ENCODE data around the gene TSR3.

TSR3 gene

GRCh38 chr16:1338855-1339675, 12.6 kb downstream of the TSR3 start:
- Histone ChIP-seq H3K4me3 (ENCODE audit: low read depth in 1 of 5, low read length in 5 of 5) (no peak overlapping the region), H3K9ac (ENCODE audit: low read length in 5 of 5) (no peak overlapping the region), H3K4me1 (ENCODE audit: control insufficient read depth in 5 of 5, insufficient read depth in 5 of 5, low read length in 5 of 5) (peaks cover 0 to 22% (median 13%) of the 10 kb centered on the region in 5 donors), H3K27ac (ENCODE audit: low read depth, low read length) (no peak overlapping the region), H3K36me3 (ENCODE audit: control insufficient read depth in 5 of 5, insufficient read depth in 5 of 5, low read length in 5 of 5) (peaks cover 0 to 16% (median 3%) of the 10 kb centered on the region in 5 donors), H3K27me3 (ENCODE audit: control insufficient read depth in 5 of 5, insufficient read depth in 4 of 5, low read length in 5 of 5) (peaks cover 17 to 45% (median 31%) of the 10 kb centered on the region in 5 donors), H3K9me3 (ENCODE audit: control insufficient read depth in 5 of 5, low read length in 5 of 5) (no peaks in the 10 kb centered on the region)

GRCh38 chr16:1338119-1338730, 13.5 kb downstream of the TSR3 start:
- Histone ChIP-seq H3K4me3 (ENCODE audit: low read depth in 1 of 5, low read length in 5 of 5) (no peak overlapping the region), H3K27ac (ENCODE audit: low read depth, low read length) (no peak overlapping the region), H3K9ac (ENCODE audit: low read length in 5 of 5) (no peak overlapping the region), H3K9me3 (ENCODE audit: control insufficient read depth in 5 of 5, low read length in 5 of 5) (no peaks in the 10 kb centered on the region), H3K27me3 (ENCODE audit: control insufficient read depth in 5 of 5, insufficient read depth in 4 of 5, low read length in 5 of 5) (peaks cover 17 to 48% (median 32%) of the 10 kb centered on the region in 5 donors), H3K36me3 (ENCODE audit: control insufficient read depth in 5 of 5, insufficient read depth in 5 of 5, low read length in 5 of 5) (peaks cover 0 to 16% (median 3%) of the 10 kb centered on the region in 5 donors), H3K4me1 (ENCODE audit: control insufficient read depth in 5 of 5, insufficient read depth in 5 of 5, low read length in 5 of 5) (peaks cover 0 to 24% (median 13%) of the 10 kb centered on the region in 5 donors)

GRCh38 chr16:1337486-1337885, 14.2 kb downstream of the TSR3 start:
- H3K4me3 ChIP-seq (ENCODE audit: low read depth in 1 of 5, low read length in 5 of 5): no peak overlapping the region
- no peak overlapping the region for H3K9ac ChIP-seq (ENCODE audit: low read length in 5 of 5)
- peaks cover 18 to 53% (median 39%) of the 10 kb centered on the region in 5 donors for H3K27me3 ChIP-seq (ENCODE audit: control insufficient read depth in 5 of 5, insufficient read depth in 4 of 5, low read length in 5 of 5)
- peaks cover 0 to 24% (median 18%) of the 10 kb centered on the region in 5 donors for H3K4me1 ChIP-seq (ENCODE audit: control insufficient read depth in 5 of 5, insufficient read depth in 5 of 5, low read length in 5 of 5)
- peaks cover 0 to 16% (median 3%) of the 10 kb centered on the region in 5 donors for H3K36me3 ChIP-seq (ENCODE audit: control insufficient read depth in 5 of 5, insufficient read depth in 5 of 5, low read length in 5 of 5)
- H3K27ac ChIP-seq (ENCODE audit: low read depth, low read length): no peak overlapping the region
- H3K9me3 ChIP-seq (ENCODE audit: control insufficient read depth in 5 of 5, low read length in 5 of 5): no peaks in the 10 kb centered on the region

GRCh38 chr16:1336619-1337018, 15.1 kb downstream of the TSR3 start:
- H3K9ac ChIP-seq (ENCODE audit: low read length in 5 of 5): no peak overlapping the region
- peaks cover 27 to 62% (median 46%) of the 10 kb centered on the region in 5 donors for H3K27me3 ChIP-seq (ENCODE audit: control insufficient read depth in 5 of 5, insufficient read depth in 4 of 5, low read length in 5 of 5)
- H3K4me3 ChIP-seq (ENCODE audit: low read depth in 1 of 5, low read length in 5 of 5): no peak overlapping the region
- peaks cover 0 to 30% (median 24%) of the 10 kb centered on the region in 5 donors for H3K4me1 ChIP-seq (ENCODE audit: control insufficient read depth in 5 of 5, insufficient read depth in 5 of 5, low read length in 5 of 5)
- H3K9me3 ChIP-seq (ENCODE audit: control insufficient read depth in 5 of 5, low read length in 5 of 5): no peaks in the 10 kb centered on the region
- H3K27ac ChIP-seq (ENCODE audit: low read depth, low read length): no peak overlapping the region
- peaks cover 0 to 13% (median 3%) of the 10 kb centered on the region in 5 donors for H3K36me3 ChIP-seq (ENCODE audit: control insufficient read depth in 5 of 5, insufficient read depth in 5 of 5, low read length in 5 of 5)

- H3K4me1 ChIP-seq (ENCODE audit: control insufficient read depth in 5 of 5, insufficient read depth in 5 of 5, low read length in 5 of 5): peaks cover 0 to 36% (median 30%) of the 10 kb centered on the region in 5 donors
- H3K9ac ChIP-seq (ENCODE audit: low read length in 5 of 5): no peak overlapping the region
- H3K9me3 ChIP-seq (ENCODE audit: control insufficient read depth in 5 of 5, low read length in 5 of 5): no peaks in the 10 kb centered on the region
- H3K36me3 ChIP-seq (ENCODE audit: control insufficient read depth in 5 of 5, insufficient read depth in 5 of 5, low read length in 5 of 5): peaks cover 0 to 12% (median 3%) of the 10 kb centered on the region in 5 donors
- no peak overlapping the region for H3K4me3 ChIP-seq (ENCODE audit: low read depth in 1 of 5, low read length in 5 of 5)
- peaks cover 30 to 63% (median 46%) of the 10 kb centered on the region in 5 donors for H3K27me3 ChIP-seq (ENCODE audit: control insufficient read depth in 5 of 5, insufficient read depth in 4 of 5, low read length in 5 of 5)
- H3K27ac ChIP-seq (ENCODE audit: low read depth, low read length): no peak overlapping the region
Measured at GRCh38 chr16:1335996-1336395, 15.7 kb downstream of the TSR3 start.

- Histone ChIP-seq H3K27me3 (ENCODE audit: control insufficient read depth in 5 of 5, insufficient read depth in 4 of 5, low read length in 5 of 5) (peaks cover 30 to 57% (median 46%) of the 10 kb centered on the region in 5 donors), H3K4me1 (ENCODE audit: control insufficient read depth in 5 of 5, insufficient read depth in 5 of 5, low read length in 5 of 5) (peaks cover 0 to 38% (median 30%) of the 10 kb centered on the region in 5 donors), H3K27ac (ENCODE audit: low read depth, low read length) (no peak overlapping the region), H3K4me3 (ENCODE audit: low read depth in 1 of 5, low read length in 5 of 5) (no peak overlapping the region), H3K9ac (ENCODE audit: low read length in 5 of 5) (no peak overlapping the region), H3K36me3 (ENCODE audit: control insufficient read depth in 5 of 5, insufficient read depth in 5 of 5, low read length in 5 of 5) (peaks cover 0 to 9% (median 3%) of the 10 kb centered on the region in 5 donors), H3K9me3 (ENCODE audit: control insufficient read depth in 5 of 5, low read length in 5 of 5) (peaks cover 0 to 3% (median 2%) of the 10 kb centered on the region in 5 donors)
Measured at GRCh38 chr16:1335211-1335971, 16.3 kb downstream of the TSR3 start.

GRCh38 chr16:1334739-1335138, 16.9 kb downstream of the TSR3 start:
- H3K9ac ChIP-seq (ENCODE audit: low read length in 5 of 5): no peak overlapping the region
- peaks cover 0 to 38% (median 30%) of the 10 kb centered on the region in 5 donors for H3K4me1 ChIP-seq (ENCODE audit: control insufficient read depth in 5 of 5, insufficient read depth in 5 of 5, low read length in 5 of 5)
- peaks cover 0 to 3% (median 0%) of the 10 kb centered on the region in 5 donors for H3K36me3 ChIP-seq (ENCODE audit: control insufficient read depth in 5 of 5, insufficient read depth in 5 of 5, low read length in 5 of 5)
- H3K4me3 ChIP-seq (ENCODE audit: low read depth in 1 of 5, low read length in 5 of 5): peak overlapping the region in 1 of 5 donors; percentile 67
- H3K9me3 ChIP-seq (ENCODE audit: control insufficient read depth in 5 of 5, low read length in 5 of 5): peaks cover 0 to 7% (median 3%) of the 10 kb centered on the region in 5 donors
- no peak overlapping the region for H3K27ac ChIP-seq (ENCODE audit: low read depth, low read length)
- peaks cover 30 to 55% (median 46%) of the 10 kb centered on the region in 5 donors for H3K27me3 ChIP-seq (ENCODE audit: control insufficient read depth in 5 of 5, insufficient read depth in 4 of 5, low read length in 5 of 5)

GRCh38 chr16:1333854-1334700, 17.6 kb downstream of the TSR3 start:
- peaks cover 0 to 7% (median 3%) of the 10 kb centered on the region in 5 donors for H3K9me3 ChIP-seq (ENCODE audit: control insufficient read depth in 5 of 5, low read length in 5 of 5)
- H3K9ac ChIP-seq (ENCODE audit: low read length in 5 of 5): peak overlapping the region in 1 of 5 donors; percentile 47
- H3K4me3 ChIP-seq (ENCODE audit: low read depth in 1 of 5, low read length in 5 of 5): peak overlapping the region in 2 of 5 donors; percentile 66 to 67
- H3K4me1 ChIP-seq (ENCODE audit: control insufficient read depth in 5 of 5, insufficient read depth in 5 of 5, low read length in 5 of 5): peaks cover 0 to 38% (median 30%) of the 10 kb centered on the region in 5 donors
- H3K27me3 ChIP-seq (ENCODE audit: control insufficient read depth in 5 of 5, insufficient read depth in 4 of 5, low read length in 5 of 5): peaks cover 30 to 55% (median 46%) of the 10 kb centered on the region in 5 donors
- no peak overlapping the region for H3K27ac ChIP-seq (ENCODE audit: low read depth, low read length)
- H3K36me3 ChIP-seq (ENCODE audit: control insufficient read depth in 5 of 5, insufficient read depth in 5 of 5, low read length in 5 of 5): no peaks in the 10 kb centered on the region

Data from subcutaneous abdominal adipose tissue (tissue), 5 donors.